Parathyroid adenoma (tissue), 2 donors: Measurements from ENCODE around the gene MSRB1.

Experiments
- H2AFZ ChIP-seq: fragments of 300-600 bp; sonication (generic); one replicate; pipeline ENCODE4 v1.7.0; 2017; ENCODE audit warnings: antibody characterized with exemption, mild to moderate bottlenecking
- H3K27ac ChIP-seq: fragments of 300-600 bp; sonication (generic); one replicate; pipeline ENCODE4 v1.7.0; 2017
- H3K27me3 ChIP-seq: fragments of 300-600 bp; sonication (generic); one replicate; pipeline ENCODE4 v1.7.0; 2017; ENCODE audit warnings: low read length; ENCODE audit not compliant: control insufficient read depth, insufficient read depth
- H3K36me3 ChIP-seq: fragments of 300-600 bp; sonication (generic); one replicate; pipeline ENCODE4 v1.7.0; 2017; ENCODE audit warnings: low read length; ENCODE audit not compliant: control insufficient read depth, insufficient read depth
- H3K4me1 ChIP-seq: fragments of 300-600 bp; sonication (generic); one replicate; pipeline ENCODE4 v1.7.0; 2017; ENCODE audit warnings: control low read depth
- H3K4me2 ChIP-seq: fragments of 300-600 bp; sonication (generic); one replicate; pipeline ENCODE4 v1.7.0; 2017; ENCODE audit warnings: low read length
- H3K4me3 ChIP-seq: fragments of 300-600 bp; sonication (generic); one replicate; pipeline ENCODE4 v1.7.0; 2017; ENCODE audit warnings: low read depth, low read length
- H3K79me2 ChIP-seq: fragments of 300-600 bp; sonication (generic); one replicate; pipeline ENCODE4 v1.7.0; 2017; ENCODE audit warnings: control low read depth
- H3K9ac ChIP-seq: fragments of 300-600 bp; sonication (generic); one replicate; pipeline ENCODE4 v1.7.0; 2017; ENCODE audit warnings: mild to moderate bottlenecking
- H3K9me3 ChIP-seq: fragments of 300-600 bp; sonication (generic); one replicate; pipeline ENCODE4 v1.7.0; 2017; ENCODE audit warnings: low read length; ENCODE audit not compliant: control insufficient read depth
- CTCF ChIP-seq: fragments of 300-600 bp; sonication (generic); IDR thresholded peaks from one replicate; pipeline ENCODE4 v1.7.0; 2017; ENCODE audit warnings: antibody characterized with exemption, mild to moderate bottlenecking
- donor health status: primary hyperparathyroidism.

MSRB1 gene

GRCh38 chr16:1953734-1954133 is 10.7 kb upstream of the MSRB1 start:
- H3K9ac ChIP-seq = no peak overlapping the region
- TF ChIP-seq CTCF = no peak
- H3K27ac ChIP-seq = no peak overlapping the region
- H3K27me3 ChIP-seq = no peaks in the 10 kb centered on the region
- H3K79me2 ChIP-seq = no peaks in the 10 kb centered on the region
- H3K4me3 ChIP-seq = no peak overlapping the region
- no peaks in the 10 kb centered on the region for H3K36me3 ChIP-seq
- no peaks in the 10 kb centered on the region for H3K9me3 ChIP-seq
- H3K4me1 ChIP-seq = no peaks in the 10 kb centered on the region
- H3K4me2 ChIP-seq = no peak overlapping the region
- H2AFZ ChIP-seq = no peak overlapping the region

GRCh38 chr16:1950559-1950958 is 7.6 kb upstream of the MSRB1 start:
- Histone ChIP-seq H3K36me3 (no peaks in the 10 kb centered on the region), H3K27ac (no peak overlapping the region), H3K9me3 (no peaks in the 10 kb centered on the region), H3K4me3 (no peak overlapping the region), H3K9ac (no peak overlapping the region), H3K4me1 (no peaks in the 10 kb centered on the region), H2AFZ (no peak overlapping the region), H3K79me2 (no peaks in the 10 kb centered on the region), H3K27me3 (no peaks in the 10 kb centered on the region), H3K4me2 (no peak overlapping the region)
- no peak for TF ChIP-seq CTCF

GRCh38 chr16:1950047-1950446 is 7.0 kb upstream of the MSRB1 start:
- no peaks in the 10 kb centered on the region for H3K27me3 ChIP-seq
- no peak overlapping the region for H3K4me2 ChIP-seq
- no peaks in the 10 kb centered on the region for H3K79me2 ChIP-seq
- no peak overlapping the region for H3K27ac ChIP-seq
- TF ChIP-seq CTCF = no peak
- H3K36me3 ChIP-seq = no peaks in the 10 kb centered on the region
- no peaks in the 10 kb centered on the region for H3K9me3 ChIP-seq
- H3K9ac ChIP-seq = no peak overlapping the region
- no peak overlapping the region for H3K4me3 ChIP-seq
- H3K4me1 ChIP-seq = no peaks in the 10 kb centered on the region
- H2AFZ ChIP-seq = no peak overlapping the region

GRCh38 chr16:1949507-1949906 is 6.5 kb upstream of the MSRB1 start:
- no peaks in the 10 kb centered on the region for H3K36me3 ChIP-seq
- no peak overlapping the region for H3K4me3 ChIP-seq
- no peaks in the 10 kb centered on the region for H3K9me3 ChIP-seq
- H3K4me1 ChIP-seq = no peaks in the 10 kb centered on the region
- H3K79me2 ChIP-seq = no peaks in the 10 kb centered on the region
- no peak overlapping the region for H3K27ac ChIP-seq
- TF ChIP-seq CTCF = no peak
- no peak overlapping the region for H3K4me2 ChIP-seq
- no peaks in the 10 kb centered on the region for H3K27me3 ChIP-seq
- H2AFZ ChIP-seq = no peak overlapping the region
- no peak overlapping the region for H3K9ac ChIP-seq

GRCh38 chr16:1947369-1947670 is 4.3 kb upstream of the MSRB1 start:
- no peak overlapping the region for H3K27ac ChIP-seq
- H3K4me1 ChIP-seq = peaks cover 2% of the 10 kb centered on the region
- H3K4me3 ChIP-seq = no peak overlapping the region
- no peak for TF ChIP-seq CTCF
- H3K4me2 ChIP-seq = no peak overlapping the region
- no peaks in the 10 kb centered on the region for H3K79me2 ChIP-seq
- no peaks in the 10 kb centered on the region for H3K36me3 ChIP-seq
- H3K9ac ChIP-seq = no peak overlapping the region
- H2AFZ ChIP-seq = no peak overlapping the region
- H3K9me3 ChIP-seq = no peaks in the 10 kb centered on the region
- no peaks in the 10 kb centered on the region for H3K27me3 ChIP-seq
